WTC11 (cell line): Measurements from ENCODE around the gene CARHSP1. TPM values are rescaled to one million over a fixed set of nuclear protein-coding genes. Genes with fewer than 3 reads are reported as not detected.

ENCODE experiments used
- ATF2 ChIP-seq: sonication (generic); formaldehyde crosslinking; IDR thresholded peaks from 2 replicates; pipeline ENCODE4 v1.8.1; 2022; ENCODE audit warnings: low read depth, missing genetic modification reagents, borderline replicate concordance
- CBFB ChIP-seq: sonication (generic); formaldehyde crosslinking; IDR thresholded peaks from 2 replicates; pipeline ENCODE4 v1.8.1; 2022; ENCODE audit warnings: mild to moderate bottlenecking, low read depth, missing genetic modification reagents
- CREB1 ChIP-seq: sonication (generic); formaldehyde crosslinking; IDR thresholded peaks from 2 replicates; pipeline ENCODE4 v1.8.0; 2023; ENCODE audit warnings: mild to moderate bottlenecking, missing genetic modification reagents
- EMX1 ChIP-seq: fragments of 250-450 bp; sonication (Bioruptor Pico); IDR thresholded peaks from 2 replicates; pipeline ENCODE4 v1.8.0; 2021; ENCODE audit warnings: mild to moderate bottlenecking
- ETV6 ChIP-seq: sonication (generic); formaldehyde crosslinking; IDR thresholded peaks from 2 replicates; pipeline ENCODE4 v1.8.1; 2022; ENCODE audit warnings: mild to moderate bottlenecking, missing genetic modification reagents
- FOXP1 ChIP-seq: sonication (generic); formaldehyde crosslinking; IDR thresholded peaks from 2 replicates; pipeline ENCODE4 v1.8.0; 2022; ENCODE audit warnings: missing genetic modification reagents, mild to moderate bottlenecking, moderate library complexity, borderline replicate concordance
- FOXP4 ChIP-seq: sonication (generic); formaldehyde crosslinking; IDR thresholded peaks from 2 replicates; pipeline ENCODE4 v1.8.0; 2022; ENCODE audit warnings: mild to moderate bottlenecking, missing genetic modification reagents
- IRF2 ChIP-seq: sonication (generic); formaldehyde crosslinking; IDR thresholded peaks from 2 replicates; pipeline ENCODE4 v1.8.0; 2022; ENCODE audit warnings: low read depth, missing genetic modification reagents, borderline replicate concordance
- KAT7 ChIP-seq: sonication (generic); formaldehyde crosslinking; IDR thresholded peaks from 2 replicates; pipeline ENCODE4 v1.8.1; 2023; ENCODE audit warnings: missing genetic modification reagents, mild to moderate bottlenecking, borderline replicate concordance
- MAX ChIP-seq: sonication (generic); formaldehyde crosslinking; IDR thresholded peaks from 2 replicates; pipeline ENCODE4 v1.8.0; 2022; ENCODE audit warnings: mild to moderate bottlenecking, missing genetic modification reagents
- NFYB ChIP-seq: sonication (generic); formaldehyde crosslinking; conservative IDR thresholded peaks from 2 replicates; pipeline ENCODE4 v1.8.0; 2022; ENCODE audit warnings: low read depth, missing genetic modification reagents
- OVOL2 ChIP-seq: fragments of 250-450 bp; sonication (Bioruptor Pico); IDR thresholded peaks from 2 replicates; pipeline ENCODE4 v1.9.0; 2021; ENCODE audit warnings: mild to moderate bottlenecking, borderline replicate concordance
- RELA ChIP-seq: sonication (generic); formaldehyde crosslinking; IDR thresholded peaks from 2 replicates; pipeline ENCODE4 v1.8.1; 2022; ENCODE audit warnings: missing genetic modification reagents, mild to moderate bottlenecking, borderline replicate concordance
- TEAD4 ChIP-seq: sonication (generic); formaldehyde crosslinking; IDR thresholded peaks from 2 replicates; pipeline ENCODE4 v1.8.0; 2022; ENCODE audit warnings: mild to moderate bottlenecking, missing genetic modification reagents
- USF2 ChIP-seq: sonication (generic); formaldehyde crosslinking; IDR thresholded peaks from 2 replicates; pipeline ENCODE4 v1.8.1; 2023; ENCODE audit warnings: mild to moderate bottlenecking, missing genetic modification reagents, moderate library complexity
- ZBTB43 ChIP-seq: sonication (generic); formaldehyde crosslinking; IDR thresholded peaks from 2 replicates; pipeline ENCODE4 v1.8.1; 2023; ENCODE audit warnings: mild to moderate bottlenecking, missing genetic modification reagents
- ZMAT4 ChIP-seq: fragments of 250-450 bp; sonication (Bioruptor Pico); IDR thresholded peaks from 2 replicates; pipeline ENCODE4 v1.9.0; 2021; ENCODE audit warnings: mild to moderate bottlenecking
- ZNF121 ChIP-seq: sonication (generic); formaldehyde crosslinking; IDR thresholded peaks from 2 replicates; pipeline ENCODE4 v1.8.0; 2023; ENCODE audit warnings: missing genetic modification reagents
- ZNF138 ChIP-seq: sonication (generic); formaldehyde crosslinking; conservative IDR thresholded peaks from 2 replicates; pipeline ENCODE4 v1.8.1; 2022; ENCODE audit warnings: mild to moderate bottlenecking, moderate library complexity, missing genetic modification reagents
- ZNF232 ChIP-seq: sonication (generic); formaldehyde crosslinking; IDR thresholded peaks from 2 replicates; pipeline ENCODE4 v1.8.0; 2022; ENCODE audit warnings: mild to moderate bottlenecking, missing genetic modification reagents
- ZNF263 ChIP-seq: sonication (generic); formaldehyde crosslinking; IDR thresholded peaks from 2 replicates; pipeline ENCODE4 v1.8.1; 2022; ENCODE audit warnings: low read depth, mild to moderate bottlenecking, moderate library complexity, missing genetic modification reagents
- ZNF317 ChIP-seq: sonication (generic); formaldehyde crosslinking; IDR thresholded peaks from 2 replicates; pipeline ENCODE4 v1.8.1; 2023; ENCODE audit warnings: low read depth, mild to moderate bottlenecking, moderate library complexity, missing genetic modification reagents, borderline replicate concordance
- ZNF423 ChIP-seq: fragments of 250-450 bp; sonication (Bioruptor Pico); IDR thresholded peaks from 2 replicates; pipeline ENCODE4 v2.1.2; 2022; ENCODE audit warnings: mild to moderate bottlenecking, moderate library complexity
- total RNA-seq: library from RNA; stranded (reverse); gene quantifications from 3 replicates; pipeline ENCODE4 v1.2.3, GENCODE V29; 2021
- TF ChIP-seq, protein P1 (sequence below): sonication (generic); formaldehyde crosslinking; IDR thresholded peaks from 2 replicates; pipeline ENCODE4 v1.8.0; 2022; ENCODE audit warnings: missing genetic modification reagents
- TF ChIP-seq, protein P2 (sequence below): sonication (generic); formaldehyde crosslinking; IDR thresholded peaks from 2 replicates; pipeline ENCODE4 v1.8.0; 2022; ENCODE audit warnings: mild to moderate bottlenecking, missing genetic modification reagents
- TF ChIP-seq, protein P3 (sequence below): sonication (generic); formaldehyde crosslinking; conservative IDR thresholded peaks from 2 replicates; pipeline ENCODE4 v1.8.1; 2022; ENCODE audit warnings: mild to moderate bottlenecking, missing genetic modification reagents

Gene CARHSP1
- total RNA-seq, 1 experiment from 2014 or later = 261 TPM

GRCh38 chr16:8868416-8869211 lies at the start of gene CARHSP1 (continued):
- TF ChIP-seq, protein P1, sequence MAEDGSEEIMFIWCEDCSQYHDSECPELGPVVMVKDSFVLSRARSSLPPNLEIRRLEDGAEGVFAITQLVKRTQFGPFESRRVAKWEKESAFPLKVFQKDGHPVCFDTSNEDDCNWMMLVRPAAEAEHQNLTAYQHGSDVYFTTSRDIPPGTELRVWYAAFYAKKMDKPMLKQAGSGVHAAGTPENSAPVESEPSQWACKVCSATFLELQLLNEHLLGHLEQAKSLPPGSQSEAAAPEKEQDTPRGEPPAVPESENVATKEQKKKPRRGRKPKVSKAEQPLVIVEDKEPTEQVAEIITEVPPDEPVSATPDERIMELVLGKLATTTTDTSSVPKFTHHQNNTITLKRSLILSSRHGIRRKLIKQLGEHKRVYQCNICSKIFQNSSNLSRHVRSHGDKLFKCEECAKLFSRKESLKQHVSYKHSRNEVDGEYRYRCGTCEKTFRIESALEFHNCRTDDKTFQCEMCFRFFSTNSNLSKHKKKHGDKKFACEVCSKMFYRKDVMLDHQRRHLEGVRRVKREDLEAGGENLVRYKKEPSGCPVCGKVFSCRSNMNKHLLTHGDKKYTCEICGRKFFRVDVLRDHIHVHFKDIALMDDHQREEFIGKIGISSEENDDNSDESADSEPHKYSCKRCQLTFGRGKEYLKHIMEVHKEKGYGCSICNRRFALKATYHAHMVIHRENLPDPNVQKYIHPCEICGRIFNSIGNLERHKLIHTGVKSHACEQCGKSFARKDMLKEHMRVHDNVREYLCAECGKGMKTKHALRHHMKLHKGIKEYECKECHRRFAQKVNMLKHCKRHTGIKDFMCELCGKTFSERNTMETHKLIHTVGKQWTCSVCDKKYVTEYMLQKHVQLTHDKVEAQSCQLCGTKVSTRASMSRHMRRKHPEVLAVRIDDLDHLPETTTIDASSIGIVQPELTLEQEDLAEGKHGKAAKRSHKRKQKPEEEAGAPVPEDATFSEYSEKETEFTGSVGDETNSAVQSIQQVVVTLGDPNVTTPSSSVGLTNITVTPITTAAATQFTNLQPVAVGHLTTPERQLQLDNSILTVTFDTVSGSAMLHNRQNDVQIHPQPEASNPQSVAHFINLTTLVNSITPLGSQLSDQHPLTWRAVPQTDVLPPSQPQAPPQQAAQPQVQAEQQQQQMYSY (CRISPR knock-in tag) = no peak
- TF ChIP-seq ATF2 (no peak), ETV6 (CRISPR knock-in tag) (no peak), CREB1 (CRISPR knock-in tag) (no peak), ZNF263 (CRISPR knock-in tag) (no peak), EMX1 (CRISPR knock-in tag) (no peak), ZNF121 (CRISPR knock-in tag) (no peak), ZBTB43 (no peak), NFYB (no peak), ZMAT4 (CRISPR knock-in tag) (no peak), ZNF138 (CRISPR knock-in tag) (no peak), TEAD4 (CRISPR knock-in tag) (no peak), RELA (CRISPR knock-in tag) (no peak), ZNF423 (CRISPR knock-in tag) (0 out of 2 replicates have a peak, but pooled peaks have one; percentile 21), FOXP1 (peak; percentile 57; the same call in 1 of the 2 replicates), CBFB (CRISPR knock-in tag) (no peak), KAT7 (CRISPR knock-in tag) (no peak), ZNF232 (CRISPR knock-in tag) (no peak), IRF2 (CRISPR knock-in tag) (no peak), ZNF317 (no peak), MAX (CRISPR knock-in tag) (peak; percentile 19; the same call in 1 of the 2 replicates), FOXP4 (0 out of 2 replicates have a peak, but pooled peaks have one; percentile 33), OVOL2 (CRISPR knock-in tag) (no peak), USF2 (CRISPR knock-in tag) (no peak)
- TF ChIP-seq, protein P2, sequence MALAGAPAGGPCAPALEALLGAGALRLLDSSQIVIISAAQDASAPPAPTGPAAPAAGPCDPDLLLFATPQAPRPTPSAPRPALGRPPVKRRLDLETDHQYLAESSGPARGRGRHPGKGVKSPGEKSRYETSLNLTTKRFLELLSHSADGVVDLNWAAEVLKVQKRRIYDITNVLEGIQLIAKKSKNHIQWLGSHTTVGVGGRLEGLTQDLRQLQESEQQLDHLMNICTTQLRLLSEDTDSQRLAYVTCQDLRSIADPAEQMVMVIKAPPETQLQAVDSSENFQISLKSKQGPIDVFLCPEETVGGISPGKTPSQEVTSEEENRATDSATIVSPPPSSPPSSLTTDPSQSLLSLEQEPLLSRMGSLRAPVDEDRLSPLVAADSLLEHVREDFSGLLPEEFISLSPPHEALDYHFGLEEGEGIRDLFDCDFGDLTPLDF (CRISPR knock-in tag) = no peak
- TF ChIP-seq, protein P3, sequence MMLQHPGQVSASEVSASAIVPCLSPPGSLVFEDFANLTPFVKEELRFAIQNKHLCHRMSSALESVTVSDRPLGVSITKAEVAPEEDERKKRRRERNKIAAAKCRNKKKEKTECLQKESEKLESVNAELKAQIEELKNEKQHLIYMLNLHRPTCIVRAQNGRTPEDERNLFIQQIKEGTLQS (CRISPR knock-in tag) = no peak
